ENCODE results near the gene RASSF1.
A peak's percentile ranks its signal among the peaks of the same experiment; 100 is the strongest.

The RASSF1 gene

DNA sequence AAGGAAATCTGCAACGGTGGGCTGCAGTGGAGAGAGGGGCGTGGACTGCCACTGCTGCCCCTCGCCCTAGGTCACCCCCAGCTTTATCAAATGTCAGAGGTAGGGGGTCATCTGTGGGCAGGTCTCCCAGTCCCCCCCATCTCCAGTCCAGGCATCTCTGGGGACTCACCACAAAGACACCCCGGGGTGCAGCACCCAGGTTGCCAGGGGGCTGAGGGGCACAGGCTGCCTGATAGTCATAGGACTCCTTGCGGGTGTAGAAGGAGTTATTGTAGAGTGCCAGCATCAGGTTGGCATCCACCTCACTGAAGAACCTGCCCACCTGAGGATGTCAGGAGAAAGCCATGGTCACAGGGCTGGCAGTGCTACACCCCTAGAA is 25.2 kb upstream of the RASSF1 start:
- DNase-seq (ENCODE audit: low spot score), result no peak

DNA sequence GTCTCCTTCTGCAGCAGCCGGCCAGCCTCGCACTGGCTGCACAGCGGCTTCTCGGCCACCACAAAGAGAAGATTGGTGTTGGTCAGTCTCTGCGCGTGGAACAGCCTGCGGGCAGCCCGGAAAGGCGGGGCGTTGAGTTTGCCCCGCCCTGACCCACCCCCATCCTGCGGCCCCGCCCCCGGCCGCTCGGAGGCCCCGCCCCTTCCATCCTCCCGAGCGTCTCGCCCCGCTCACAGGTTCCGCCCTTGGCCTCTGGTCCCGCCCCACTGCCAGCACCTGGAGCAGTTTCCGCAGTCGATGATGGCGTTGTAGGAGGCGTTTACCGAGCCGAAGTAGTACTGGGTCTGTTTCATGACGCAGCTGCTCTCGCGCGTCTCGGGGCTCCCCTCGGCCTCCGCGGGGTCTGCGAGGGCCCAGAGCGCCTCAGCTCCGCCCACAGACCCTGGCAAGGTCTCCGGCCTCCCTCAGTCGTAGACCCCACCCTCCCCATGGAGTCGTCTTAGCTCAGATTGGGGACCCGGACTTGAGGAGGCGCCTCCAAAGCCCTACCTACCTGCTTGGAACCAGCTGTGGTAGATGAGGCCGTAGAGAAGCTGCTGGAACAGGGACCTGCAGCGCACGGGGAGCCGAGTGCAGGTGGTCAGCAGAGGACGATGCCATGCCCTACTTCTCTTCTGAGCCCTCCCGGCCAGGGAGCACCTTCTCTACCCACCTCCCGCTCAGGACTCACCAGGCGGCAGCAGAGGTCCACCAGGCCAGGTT is 24.6 kb upstream of the RASSF1 start:
- peak; percentile 96 for DNase-seq (ENCODE audit: low spot score)

DNA sequence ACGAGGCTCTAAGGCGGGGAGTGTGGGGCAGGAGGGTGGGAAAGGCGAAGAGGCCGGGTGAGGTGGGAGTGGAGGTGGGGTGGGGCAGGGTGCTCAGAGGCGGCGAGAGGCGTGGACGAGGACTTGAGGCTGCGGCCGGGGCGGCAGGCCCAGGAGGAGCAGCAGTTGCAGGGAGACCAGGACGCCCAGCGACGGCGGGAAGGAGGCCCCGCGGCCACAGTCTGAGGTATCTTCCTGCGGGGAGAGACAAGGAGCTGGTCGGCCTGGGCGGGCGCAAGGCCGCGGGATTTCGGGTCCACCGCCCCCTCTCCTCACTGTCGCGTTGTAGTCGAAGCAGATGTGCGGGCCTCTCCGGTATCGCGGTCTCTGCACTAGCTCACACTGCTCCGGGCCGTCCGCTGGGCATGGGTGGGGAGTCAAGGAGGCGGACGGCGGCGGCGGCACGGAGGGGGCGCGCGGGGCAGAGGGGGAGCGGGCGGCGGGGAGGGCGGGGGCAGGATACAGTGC is 24.0 kb upstream of the RASSF1 start:
- DNase-seq (ENCODE audit: low spot score), result no peak

GRCh38 chr3:50359760-50360110 is 19.1 kb upstream of the RASSF1 start:
- no peak for DNase-seq (ENCODE audit: low spot score)

- DNase-seq (ENCODE audit: low spot score), result peak; percentile 98
Measured at GRCh38 chr3:50358911-50359759, 18.5 kb upstream of the RASSF1 start, which contains the start of gene TMEM115. Gene TMEM115 (minus strand): TSS chr3:50359521. CDS start chr3:50359063, 458 bp downstream.

DNA sequence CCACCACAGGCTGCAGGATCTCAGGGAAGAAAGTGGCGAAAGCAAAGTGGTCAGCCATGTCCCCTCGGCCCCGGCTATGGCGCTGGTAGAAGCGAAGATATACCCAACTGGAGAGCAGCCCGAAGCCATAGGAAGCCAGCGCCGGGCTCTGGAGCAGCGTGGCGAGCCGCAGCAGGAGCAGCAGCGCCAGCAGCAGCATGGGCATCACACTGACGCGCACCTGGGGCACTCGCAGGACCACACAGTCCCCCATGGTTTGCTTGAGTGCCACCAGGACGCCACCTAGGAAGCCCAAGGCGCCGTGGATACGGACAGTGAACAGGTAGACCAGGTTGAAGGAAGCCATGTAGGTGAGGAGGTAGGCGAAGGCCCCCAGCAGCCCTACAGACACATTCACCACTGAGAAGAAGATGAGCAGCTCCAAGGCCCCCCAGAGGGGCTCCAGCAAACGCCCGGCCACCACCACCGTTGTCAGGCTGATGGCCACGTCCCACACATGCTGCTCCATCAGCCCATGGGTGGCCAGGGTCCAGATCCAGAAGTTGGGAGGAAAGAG is 17.8 kb upstream of the RASSF1 start:
- DNase-seq (ENCODE audit: low spot score), result no peak

DNA sequence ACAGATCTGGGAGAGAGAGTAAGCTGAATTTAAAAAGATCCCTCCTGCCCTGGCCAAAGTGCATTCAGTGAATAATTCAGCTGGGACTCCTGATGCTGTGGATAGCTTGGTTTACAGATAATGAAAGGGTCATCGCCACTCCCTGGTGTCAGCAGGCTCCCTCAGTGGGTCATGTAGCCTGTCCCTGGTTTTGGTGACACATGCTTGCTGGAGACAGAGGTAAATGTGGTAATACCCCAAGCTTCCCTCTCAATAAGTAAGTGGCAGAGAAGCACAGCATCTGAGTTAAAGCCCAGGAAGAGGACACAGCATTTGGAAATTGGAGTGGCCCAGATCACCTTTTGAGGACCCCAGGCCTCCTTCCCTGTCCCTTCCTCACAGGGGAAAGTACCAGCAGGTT is 16.8 kb upstream of the RASSF1 start:
- no peak for DNase-seq (ENCODE audit: low spot score)

GRCh38 chr3:50356553-50356952 is 15.9 kb upstream of the RASSF1 start:
- DNase-seq (ENCODE audit: low spot score), result no peak

DNA sequence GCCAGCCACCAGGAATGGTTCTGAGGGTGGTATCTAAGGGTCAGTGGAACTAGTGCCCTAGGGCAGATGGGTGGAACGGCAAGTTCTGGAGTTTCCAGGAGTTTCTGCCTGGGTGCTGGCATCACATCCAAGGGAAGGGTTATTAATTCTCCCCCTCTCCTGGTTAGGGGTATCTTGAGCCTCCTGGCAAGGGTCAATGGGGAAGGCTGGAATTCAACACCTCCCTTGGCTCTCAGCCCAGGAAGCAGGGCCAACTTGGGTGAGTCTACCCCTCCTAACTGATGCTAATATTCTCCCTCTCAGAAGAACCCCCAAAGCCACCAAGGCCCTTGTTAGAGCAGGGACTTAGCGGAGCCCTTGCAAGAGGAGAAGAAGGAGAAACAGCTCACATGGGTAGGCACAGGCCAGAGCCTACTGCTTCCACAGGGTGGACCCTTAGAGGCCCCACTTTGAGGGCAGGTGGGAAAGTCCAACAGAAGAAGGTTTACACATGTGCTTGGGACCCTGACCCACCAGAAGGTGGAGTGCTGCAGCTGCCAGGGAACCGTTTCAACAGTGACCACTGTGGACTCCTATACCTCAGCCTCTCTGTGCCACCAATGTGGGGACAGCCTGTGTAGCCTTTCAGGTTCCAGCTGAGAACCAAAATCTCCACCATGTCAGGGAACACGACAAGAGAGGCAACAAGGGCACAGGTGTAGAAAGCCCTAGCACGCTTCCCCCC is 15.4 kb upstream of the RASSF1 start:
- no peak for DNase-seq (ENCODE audit: low spot score)

DNA sequence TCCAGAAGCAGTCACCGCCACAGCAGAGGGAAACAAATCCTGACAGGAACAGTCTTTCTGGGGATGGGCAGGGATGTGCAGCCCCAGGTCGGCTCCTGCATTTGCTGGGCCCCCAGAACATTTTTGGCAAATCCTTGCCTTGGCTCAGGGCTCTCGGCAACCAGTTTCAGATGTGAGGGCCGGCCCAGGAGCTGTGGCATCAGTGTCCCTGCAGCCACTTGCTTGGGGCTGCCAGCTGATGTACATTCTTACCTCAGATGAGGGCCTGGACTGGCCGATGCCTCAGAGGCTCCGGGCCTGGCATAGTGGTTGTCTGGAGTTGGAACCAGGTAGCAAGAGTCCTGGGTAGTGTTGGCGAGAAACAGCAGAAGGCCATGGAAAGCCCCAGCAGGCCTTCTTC is 14.2 kb upstream of the RASSF1 start:
- DNase-seq (ENCODE audit: low spot score), result no peak

GRCh38 chr3:50354186-50354764 is 13.6 kb upstream of the RASSF1 start:
- DNase-seq (ENCODE audit: low spot score), result no peak

- no peak for DNase-seq (ENCODE audit: low spot score)
Measured at GRCh38 chr3:50353245-50354004, 12.8 kb upstream of the RASSF1 start.

- no peak for DNase-seq (ENCODE audit: low spot score)
Measured at GRCh38 chr3:50352781-50353180, 12.1 kb upstream of the RASSF1 start.

GRCh38 chr3:50351323-50351697 is 10.7 kb upstream of the RASSF1 start:
- DNase-seq (ENCODE audit: low spot score), result no peak

DNA sequence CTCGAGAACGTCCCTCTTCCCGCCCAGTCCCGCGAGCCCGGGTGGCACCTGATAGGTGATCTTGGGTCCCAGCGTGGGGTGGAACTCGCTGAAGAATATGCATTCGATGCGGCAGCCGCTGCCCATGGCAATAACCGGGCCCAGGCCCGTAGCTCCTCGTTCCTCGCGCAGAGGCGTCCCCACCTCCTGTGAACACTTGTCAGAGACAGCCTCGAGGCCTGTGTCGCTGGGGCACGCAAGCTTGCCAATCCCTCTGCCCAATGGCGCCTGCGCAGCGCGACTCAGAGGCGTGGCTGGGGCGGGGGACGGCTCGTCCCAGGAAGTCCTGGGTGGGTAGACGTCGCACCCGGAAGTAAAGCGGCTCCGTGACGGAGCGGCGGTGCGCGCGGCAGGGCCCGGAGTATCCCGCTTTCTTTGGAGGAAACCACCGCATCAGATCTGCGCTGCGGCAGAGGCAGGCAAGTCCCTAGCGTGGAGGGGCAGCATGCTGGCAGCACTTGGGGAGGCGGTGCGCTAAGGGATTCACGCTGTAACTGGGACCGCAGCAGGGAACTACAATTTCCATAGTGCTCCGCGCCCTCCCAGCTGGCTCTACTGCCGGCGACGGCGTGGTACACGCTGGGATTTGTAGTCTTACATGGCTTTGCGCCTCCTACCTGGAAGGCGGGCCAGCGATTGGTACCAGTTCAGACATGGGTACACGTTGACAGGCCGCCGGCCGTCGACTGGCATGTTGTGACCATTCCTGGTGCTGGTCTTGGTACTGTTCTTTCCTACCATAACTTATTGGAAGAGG is 10.1 kb upstream of the RASSF1 start, which contains the start of the genes CYB561D2 and NPRL2:
Gene CYB561D2, plus strand, starts transcription at position 336 of the 796 bp plus-strand sequence. CDS start 572 bp downstream, outside the sequence.
Gene NPRL2, minus strand, starts transcription at position 249 of the 796 bp plus-strand sequence. Its CDS starts 123 bp downstream, at position 126.
- peak; percentile 94 for DNase-seq (ENCODE audit: low spot score)

GRCh38 chr3:50350213-50350526 is 9.5 kb upstream of the RASSF1 start:
- DNase-seq (ENCODE audit: low spot score), result no peak

GRCh38 chr3:50347187-50347813 is 6.7 kb upstream of the RASSF1 start:
- peak; percentile 55 for DNase-seq (ENCODE audit: low spot score)

DNA sequence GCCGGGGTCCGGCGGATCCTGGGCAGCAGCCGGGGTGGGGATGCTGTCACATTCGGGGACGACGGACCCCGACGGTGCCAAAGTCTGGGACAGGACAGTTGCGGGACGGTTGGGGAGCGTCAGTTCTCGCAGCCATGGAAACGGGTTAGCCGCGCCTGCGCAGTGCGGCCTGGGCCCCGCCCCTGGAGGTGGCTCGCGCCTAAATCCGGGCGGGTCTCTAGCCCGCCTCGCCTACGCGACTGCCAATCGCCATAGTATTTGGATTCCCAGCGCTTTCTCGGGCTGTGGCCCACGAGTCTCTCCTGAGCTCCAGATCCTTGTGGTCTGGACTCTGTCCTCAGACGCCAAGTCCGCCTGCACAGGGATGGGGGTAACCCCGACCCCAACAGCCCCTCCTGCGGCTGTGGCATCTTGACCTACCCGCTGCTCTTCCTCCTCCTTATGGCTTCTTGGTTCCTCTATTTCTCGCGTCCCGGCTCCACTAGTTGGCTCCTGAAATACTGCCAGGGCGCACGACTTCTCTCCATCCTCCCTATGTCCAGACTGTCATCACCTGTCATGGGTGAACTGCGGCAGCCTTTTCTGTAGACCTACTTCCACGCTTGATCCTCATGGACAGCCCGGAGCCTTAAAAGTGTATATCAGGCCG is 5.1 kb upstream of the RASSF1 start, which contains the start of gene ZMYND10:
Gene ZMYND10, minus strand, starts transcription at position 147 of the 649 bp plus-strand sequence. CDS start 153 bp downstream, outside the sequence.
- peak; percentile 92 for DNase-seq (ENCODE audit: low spot score)

DNA sequence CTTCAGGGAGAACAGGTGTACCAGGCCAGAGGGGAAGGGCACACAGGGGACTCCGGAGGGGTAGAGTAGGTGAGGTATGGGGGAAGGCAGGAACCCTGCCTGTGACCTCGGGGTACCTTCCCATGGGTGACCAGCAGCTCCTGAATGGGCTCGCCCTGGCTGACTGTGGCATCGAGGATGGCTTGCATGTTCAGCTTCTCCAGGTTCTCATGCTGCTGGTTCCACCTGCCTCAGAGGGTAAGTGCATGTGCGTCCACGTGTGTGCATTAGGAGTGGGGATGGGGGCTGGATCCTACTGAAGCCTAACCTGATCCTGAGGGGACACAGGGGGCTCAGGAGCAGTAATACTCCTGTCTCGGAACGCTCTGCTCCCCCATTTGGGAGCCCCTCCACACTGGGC is 4.4 kb upstream of the RASSF1 start:
- DNase-seq (ENCODE audit: low spot score), result no peak
